GM13977 (cell line): Measurements from ENCODE around the gene ETFA.

Experiments
- DNase-seq: peaks from one replicate; pipeline ENCODE4 v3.0.0; 2012; ENCODE audit warnings: low spot score
- CTCF ChIP-seq: IDR thresholded peaks from 2 replicates; pipeline ENCODE4 v1.5.1; 2012; ENCODE audit warnings: mild to moderate bottlenecking, control low read depth; ENCODE audit not compliant: insufficient read depth; ENCODE audit errors: extremely low read depth, missing control alignments
- in situ Hi-C: fragments of 300-500 bp; cut with MboI; formaldehyde crosslinking; loops from one replicate; pipeline ENCODE4 v1.12.0; 2022; ENCODE audit warnings: low sequenced_read_pairs, low pct_unique_long_range_greater_than_20kb, mixed read lengths, inconsistent platforms; ENCODE audit not compliant: unreplicated experiment

ETFA gene

DNA sequence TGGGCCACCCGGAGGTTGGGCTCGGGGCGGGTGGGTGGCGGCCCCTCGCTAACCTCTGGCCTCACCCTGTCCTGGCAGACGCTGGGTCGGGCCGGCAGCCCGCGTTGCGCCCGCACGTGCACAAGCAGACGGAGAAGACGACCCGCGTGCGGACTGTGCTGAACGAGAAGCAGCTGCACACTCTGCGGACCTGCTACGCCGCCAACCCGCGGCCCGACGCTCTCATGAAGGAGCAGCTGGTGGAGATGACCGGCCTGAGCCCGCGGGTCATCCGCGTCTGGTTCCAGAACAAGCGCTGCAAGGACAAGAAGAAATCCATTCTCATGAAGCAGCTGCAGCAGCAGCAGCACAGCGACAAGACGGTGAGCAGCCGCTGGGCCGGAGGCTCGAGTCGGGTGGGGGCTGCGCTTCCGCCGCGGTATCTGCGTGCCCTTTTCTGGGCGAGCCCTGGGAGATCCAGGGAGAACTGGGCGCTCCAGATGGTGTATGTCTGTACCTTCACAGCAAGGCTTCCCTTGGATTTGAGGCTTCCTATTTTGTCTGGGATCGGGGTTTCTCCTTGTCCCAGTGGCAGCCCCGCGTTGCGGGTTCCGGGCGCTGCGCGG lies 29.0 kb upstream of the ETFA start:
- in situ Hi-C loops = no loop called here
- peak; percentile 72 for DNase-seq
- no peak for TF ChIP-seq CTCF

- in situ Hi-C loops = no loop called here
- peak; percentile 58 for DNase-seq
- TF ChIP-seq CTCF = no peak
Observed at GRCh38 chr15:76339305-76340197, 28.3 kb upstream of the ETFA start.

- no peak for TF ChIP-seq CTCF
- DNase-seq = peak; percentile 42
- in situ Hi-C loops = no loop called here
Observed at GRCh38 chr15:76338486-76339304, 27.4 kb upstream of the ETFA start.

GRCh38 chr15:76337696-76338485 lies 26.6 kb upstream of the ETFA start:
- peak; percentile 61 for DNase-seq
- in situ Hi-C loops = no loop called here
- no peak for TF ChIP-seq CTCF

- DNase-seq = peak; percentile 60
- in situ Hi-C loops = no loop called here
- no peak for TF ChIP-seq CTCF
Observed at GRCh38 chr15:76337059-76337695, 25.9 kb upstream of the ETFA start.
